HG03439 (cell line): ENCODE data around the gene MAMLD1.

Experiments used
- ATAC-seq: cut with Tn5 transposase; IDR thresholded peaks from one replicate; pipeline ENCODE4 v1.9.1; 2021; ENCODE audit warnings: mild to moderate bottlenecking, moderate library complexity; ENCODE audit not compliant: unreplicated experiment

Gene MAMLD1

GRCh38 chrX:150455215-150455608 lies 92.1 kb downstream of the MAMLD1 start:
- ATAC-seq = no peak

- ATAC-seq = no peak
These were observed 93.3 kb downstream of the MAMLD1 start for GRCh38 chrX:150456466-150456865.

GRCh38 chrX:150456941-150457340 lies 93.8 kb downstream of the MAMLD1 start:
- no peak for ATAC-seq

GRCh38 chrX:150459196-150459595 lies 96.1 kb downstream of the MAMLD1 start:
- no peak for ATAC-seq

GRCh38 chrX:150460063-150460462 lies 96.9 kb downstream of the MAMLD1 start:
- ATAC-seq = no peak

GRCh38 chrX:150460781-150461180 lies 97.7 kb downstream of the MAMLD1 start:
- no peak for ATAC-seq

GRCh38 chrX:150463566-150463965 lies 100.4 kb downstream of the MAMLD1 start:
- ATAC-seq = no peak

- ATAC-seq = no peak
These were observed 100.9 kb downstream of the MAMLD1 start for GRCh38 chrX:150464001-150464400.

GRCh38 chrX:150465326-150465725 lies 102.2 kb downstream of the MAMLD1 start:
- ATAC-seq = no peak

GRCh38 chrX:150465881-150466775 lies 103.0 kb downstream of the MAMLD1 start:
- ATAC-seq = no peak

- ATAC-seq = no peak
These were observed 109.2 kb downstream of the MAMLD1 start for GRCh38 chrX:150472306-150472705.

GRCh38 chrX:150473371-150473770 lies 110.3 kb downstream of the MAMLD1 start:
- ATAC-seq = no peak

- ATAC-seq = no peak
These were observed 112.3 kb downstream of the MAMLD1 start for GRCh38 chrX:150475461-150475860.

GRCh38 chrX:150476164-150476699 lies 113.1 kb downstream of the MAMLD1 start:
- no peak for ATAC-seq

- no peak for ATAC-seq
These were observed 114.3 kb downstream of the MAMLD1 start for GRCh38 chrX:150477371-150477770.

GRCh38 chrX:150478496-150479492 lies 115.7 kb downstream of the MAMLD1 start:
- ATAC-seq = peak; percentile 53

GRCh38 chrX:150482537-150483206 lies 119.6 kb downstream of the MAMLD1 start:
- peak; percentile 71 for ATAC-seq

- ATAC-seq = no peak
These were observed 120.4 kb downstream of the MAMLD1 start for GRCh38 chrX:150483356-150483985.

- no peak for ATAC-seq
These were observed 122.9 kb downstream of the MAMLD1 start for GRCh38 chrX:150486011-150486410.
